Lower leg skin (tissue), 4 donors: ENCODE results near the gene MAPK14. TPM values are rescaled to one million over a fixed set of nuclear protein-coding genes. Genes with fewer than 3 reads are reported as not detected.
A peak's percentile ranks its signal among the peaks of the same experiment; 100 is the strongest.
"Not testable (repeated sequence)": the region's sequence is repeated elsewhere in the genome, so short reads cannot be mapped to it uniquely, and the experiment has no call there.

Experiments used
- DNase-seq, 2 donors: peaks; one replicate each; pipeline ENCODE4 v3.0.0-alpha.2; 2019; ENCODE audit warnings: low spot score in 2 of 2
- H3K4me3 ChIP-seq: fragments of 200-600 bp; sonication (generic); 2 replicates; pipeline ENCODE4 v1.5.1; 2017; ENCODE audit warnings: mild to moderate bottlenecking, low read depth; ENCODE audit not compliant: poor library complexity, severe bottlenecking
- POLR2A ChIP-seq, 2 donors: fragments of 450-650 bp; IDR thresholded peaks; one replicate each; pipeline ENCODE4 v1.6.1; 2016 to 2017; ENCODE audit warnings: antibody characterized with exemption in 2 of 2, mild to moderate bottlenecking in 1 of 2, moderate library complexity in 1 of 2
- WGBS, 2 donors: methylation state at CpG; one replicate each; pipeline ENCODE4 v1.1.5; 2018; 5-methylcytosine and 5-hydroxymethylcytosine counted together
- intact Hi-C: fragments of 100-400 bp; cut with DNase I; formaldehyde crosslinking; loops from one replicate; pipeline ENCODE4 v1.15.0; 2023; ENCODE audit warnings: low total_unique reads
- total RNA-seq, 4 donors: library from RNA; depleted of rRNA; stranded (reverse); fragments of >200 nt; gene quantifications; one replicate each; pipeline ENCODE4 v1.1.0, GENCODE V29; 2016
- TF ChIP-seq, protein P1 (sequence below), 3 donors: fragments of 450-650 bp; IDR thresholded peaks; one replicate each; pipeline ENCODE4 v1.5.1; 2016; ENCODE audit warnings: antibody characterized with exemption in 3 of 3, mild to moderate bottlenecking in 3 of 3, moderate library complexity in 2 of 3

MAPK14 gene
- total RNA-seq, 4 donors from 2014 or later: 63.0 to 153 (median 77.7) TPM

- 87% methylated on average over 2 of the region's 2 CpGs for WGBS, 2 donors
- DNase-seq: peak in 1 of 2 donors; percentile 65
- no peak for TF ChIP-seq POLR2A (IDR thresholded peaks at IDR 0.05)
- TF ChIP-seq, protein P1, sequence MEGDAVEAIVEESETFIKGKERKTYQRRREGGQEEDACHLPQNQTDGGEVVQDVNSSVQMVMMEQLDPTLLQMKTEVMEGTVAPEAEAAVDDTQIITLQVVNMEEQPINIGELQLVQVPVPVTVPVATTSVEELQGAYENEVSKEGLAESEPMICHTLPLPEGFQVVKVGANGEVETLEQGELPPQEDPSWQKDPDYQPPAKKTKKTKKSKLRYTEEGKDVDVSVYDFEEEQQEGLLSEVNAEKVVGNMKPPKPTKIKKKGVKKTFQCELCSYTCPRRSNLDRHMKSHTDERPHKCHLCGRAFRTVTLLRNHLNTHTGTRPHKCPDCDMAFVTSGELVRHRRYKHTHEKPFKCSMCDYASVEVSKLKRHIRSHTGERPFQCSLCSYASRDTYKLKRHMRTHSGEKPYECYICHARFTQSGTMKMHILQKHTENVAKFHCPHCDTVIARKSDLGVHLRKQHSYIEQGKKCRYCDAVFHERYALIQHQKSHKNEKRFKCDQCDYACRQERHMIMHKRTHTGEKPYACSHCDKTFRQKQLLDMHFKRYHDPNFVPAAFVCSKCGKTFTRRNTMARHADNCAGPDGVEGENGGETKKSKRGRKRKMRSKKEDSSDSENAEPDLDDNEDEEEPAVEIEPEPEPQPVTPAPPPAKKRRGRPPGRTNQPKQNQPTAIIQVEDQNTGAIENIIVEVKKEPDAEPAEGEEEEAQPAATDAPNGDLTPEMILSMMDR (IDR thresholded peaks at IDR 0.05): no peak
- no peak overlapping the region for H3K4me3 ChIP-seq
- intact Hi-C loops: no loop called here
Observed at GRCh38 chr6:36126121-36126520, 98.5 kb downstream of the MAPK14 start.

DNA sequence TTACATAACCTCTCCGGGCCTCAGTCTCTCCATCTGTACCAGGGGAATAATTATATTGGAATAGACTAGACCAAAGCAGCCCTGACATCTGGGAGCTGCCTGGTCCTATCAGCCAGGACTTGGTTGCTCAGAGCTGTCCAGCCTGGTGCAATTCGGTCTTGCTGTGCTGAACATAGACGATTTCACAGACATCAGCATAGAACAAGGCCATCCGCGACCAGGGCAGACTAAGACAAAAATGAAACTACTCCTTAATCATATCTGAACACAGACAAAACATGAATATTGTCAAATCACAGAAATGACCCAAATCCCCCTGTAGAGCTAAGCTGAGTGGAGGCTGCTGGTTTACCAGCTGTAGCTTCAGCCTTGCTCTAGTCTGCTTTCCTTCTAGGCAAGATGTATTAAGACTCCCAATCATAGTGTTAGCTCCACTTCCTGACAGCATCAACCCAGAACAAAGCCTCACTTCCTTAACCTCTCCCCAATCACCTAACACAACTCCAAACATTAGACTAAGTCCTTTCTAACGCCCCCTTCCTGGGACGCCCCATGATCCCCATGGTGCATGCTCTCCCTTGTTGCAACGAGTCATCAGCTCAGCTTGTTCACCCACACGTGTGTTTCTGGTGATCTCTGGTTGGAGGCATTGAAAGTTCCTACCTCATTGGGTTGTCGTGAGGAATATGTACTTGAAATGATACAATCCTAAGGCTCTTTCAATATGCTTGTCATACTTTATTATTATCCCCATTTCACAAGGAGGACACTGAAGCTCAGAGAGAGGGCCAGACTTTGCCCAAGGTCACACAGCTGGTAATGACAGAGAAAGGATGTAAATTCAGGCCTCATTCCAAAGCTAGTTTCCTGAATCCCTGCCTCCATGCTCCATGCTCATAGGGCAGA is 99.2 kb downstream of the MAPK14 start:
- TF ChIP-seq, protein P1 (IDR thresholded peaks at IDR 0.05): no peak
- no peak for TF ChIP-seq POLR2A (IDR thresholded peaks at IDR 0.05)
- intact Hi-C loops: no loop called here
- DNase-seq: peak in 1 of 2 donors; percentile 80
- no peak overlapping the region for H3K4me3 ChIP-seq
- 71% methylated on average over 10 of the region's 10 CpGs for WGBS, 2 donors

- no peak for DNase-seq
- TF ChIP-seq, protein P1 (IDR thresholded peaks at IDR 0.05): no peak
- no peak for TF ChIP-seq POLR2A (IDR thresholded peaks at IDR 0.05)
- no peak overlapping the region for H3K4me3 ChIP-seq
- intact Hi-C loops: no loop called here
- WGBS, 2 donors: 75 to 83% methylated on average over 8 of the region's 8 CpGs
Observed at GRCh38 chr6:36127462-36128016, 99.9 kb downstream of the MAPK14 start.

DNA sequence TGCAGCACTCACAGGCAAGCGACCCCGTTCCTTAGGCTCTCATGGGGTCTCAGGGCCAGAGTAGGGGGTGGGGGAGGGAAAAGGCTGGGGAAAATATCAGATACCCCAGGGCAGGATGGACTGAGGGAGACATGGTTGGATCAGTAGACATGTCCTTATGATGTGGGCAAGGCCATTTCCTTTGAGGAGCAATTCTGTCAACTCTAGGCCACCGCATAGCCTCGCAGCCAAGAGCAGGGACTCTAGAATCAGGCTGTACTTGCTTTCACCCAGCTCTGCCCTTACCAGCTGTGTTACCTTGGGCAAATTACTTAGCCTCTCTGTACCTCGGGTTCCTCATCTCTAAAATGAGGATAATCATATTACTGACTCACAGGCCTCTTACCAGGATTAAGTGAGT is 100.5 kb downstream of the MAPK14 start:
- WGBS, 2 donors: 93% methylated on average over 5 of the region's 5 CpGs
- intact Hi-C loops: no loop called here
- no peak overlapping the region for H3K4me3 ChIP-seq
- DNase-seq: no peak
- TF ChIP-seq, protein P1 (IDR thresholded peaks at IDR 0.05): no peak
- TF ChIP-seq POLR2A (IDR thresholded peaks at IDR 0.05): no peak

GRCh38 chr6:36128793-36129192 is 101.2 kb downstream of the MAPK14 start:
- WGBS, 2 donors: 98% methylated on average over 3 of the region's 3 CpGs

DNA sequence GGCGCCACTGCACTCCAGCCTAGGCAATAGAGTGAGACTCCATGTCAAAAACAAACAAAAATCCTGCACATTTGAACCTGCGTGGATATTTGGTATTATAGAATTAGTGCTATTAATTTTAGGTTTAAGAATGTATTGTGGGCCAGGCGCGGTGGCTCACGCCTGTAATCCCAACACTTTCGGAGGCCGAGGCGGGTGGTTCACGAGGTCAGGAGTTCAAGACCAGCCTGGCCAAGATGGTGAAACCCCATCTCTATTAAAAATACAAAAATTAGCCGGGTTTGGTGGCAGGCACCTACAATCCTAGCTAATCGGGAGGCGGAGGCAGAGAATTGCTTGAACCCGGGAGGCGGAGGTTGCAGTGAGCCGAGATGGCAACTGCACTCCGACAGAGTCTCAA is 101.7 kb downstream of the MAPK14 start:
- WGBS, 2 donors: 90% methylated on average over 16 of the region's 16 CpGs
- H3K4me3 ChIP-seq, intact Hi-C loops: not testable (repeated sequence)
- peak in 1 of 2 donors; percentile 68 for DNase-seq

More at GRCh38 chr6:36128793-36129192, 101.2 kb downstream of the MAPK14 start:
- no peak overlapping the region for H3K4me3 ChIP-seq
- intact Hi-C loops: no loop called here
- DNase-seq: peak in 1 of 2 donors; percentile 77
- no peak for TF ChIP-seq POLR2A (IDR thresholded peaks at IDR 0.05)
- TF ChIP-seq, protein P1 (IDR thresholded peaks at IDR 0.05): no peak
